Cardiac muscle cell (in vitro differentiated cells and primary cell): ENCODE measurements around the gene PPIE. TPM values are rescaled to one million over a fixed set of nuclear protein-coding genes. Genes with fewer than 3 reads are reported as not detected.
A peak's percentile ranks its signal among the peaks of the same experiment; 100 is the strongest.
"Not testable (repeated sequence)": the region's sequence is repeated elsewhere in the genome, so short reads cannot be mapped to it uniquely, and the experiment has no call there.

ENCODE experiments used
- DNase-seq, 2 donors: peaks; one replicate each; pipeline versions ENCODE4 v3.0.0 to v3.0.0-alpha.2; 2010 to 2017; ENCODE audit warnings: low read depth in 1 of 2, low spot score in 1 of 2
- H3K27ac ChIP-seq: fragments of 200-600 bp; sonication (generic); 2 replicates; pipeline ENCODE4 v1.5.1; 2016
- H3K27me3 ChIP-seq: fragments of 200-600 bp; sonication (generic); 2 replicates; pipeline ENCODE4 v1.6.0; 2016; ENCODE audit warnings: control low read depth
- H3K36me3 ChIP-seq: fragments of 200-600 bp; sonication (generic); 2 replicates; pipeline ENCODE4 v1.5.1; 2016; ENCODE audit warnings: control low read depth
- H3K4me1 ChIP-seq: fragments of 200-600 bp; sonication (generic); 2 replicates; pipeline ENCODE4 v1.8.1; 2017; ENCODE audit warnings: low read depth, mild to moderate bottlenecking, mixed run types
- H3K4me3 ChIP-seq: fragments of 200-600 bp; sonication (generic); 2 replicates; pipeline ENCODE4 v1.5.1; 2016; ENCODE audit warnings: mild to moderate bottlenecking
- H3K9me3 ChIP-seq: fragments of 200-600 bp; sonication (generic); 2 replicates; pipeline ENCODE4 v1.5.1; 2017; ENCODE audit warnings: low read depth, mild to moderate bottlenecking, control low read depth
- CTCF ChIP-seq: IDR thresholded peaks from 2 replicates; pipeline ENCODE4 v1.5.1; 2012; ENCODE audit warnings: low read depth, mild to moderate bottlenecking, low read length
- polyA plus RNA-seq: library from polyadenylated mRNA; unstranded; fragments of >200 nt; fragmentation: Nextera tagmentation; extraction: Ambion mirVana; gene quantifications from 2 replicates; pipeline ENCODE4 v1.2.1, GENCODE V29; 2016
- total RNA-seq: library from RNA; depleted of rRNA; stranded (reverse); fragments of >200 nt; gene quantifications from 2 replicates; pipeline ENCODE4 v1.2.3, GENCODE V29; 2016

The PPIE gene
- total and polyA plus RNA-seq, 2 experiments from 2014 or later: 38.7 to 68.3 TPM

GRCh38 chr1:39762550-39763540, 24.2 kb downstream of the PPIE start:
- no peak for DNase-seq
- H3K4me1 ChIP-seq: no peaks in the 10 kb centered on the region
- H3K27me3 ChIP-seq: no peaks in the 10 kb centered on the region
- no peaks in the 10 kb centered on the region for H3K9me3 ChIP-seq
- TF ChIP-seq CTCF: no peak
- H3K27ac ChIP-seq: no peak overlapping the region
- H3K4me3 ChIP-seq: no peak overlapping the region
- H3K36me3 ChIP-seq: no peaks in the 10 kb centered on the region

GRCh38 chr1:39763619-39764374, 25.1 kb downstream of the PPIE start:
- H3K4me3 ChIP-seq, H3K4me1 ChIP-seq, H3K27ac ChIP-seq, H3K36me3 ChIP-seq, H3K9me3 ChIP-seq, H3K27me3 ChIP-seq, DNase-seq: not testable (repeated sequence)

- not testable (repeated sequence) for H3K36me3 ChIP-seq, H3K27ac ChIP-seq, H3K27me3 ChIP-seq, DNase-seq, H3K4me3 ChIP-seq, H3K9me3 ChIP-seq, H3K4me1 ChIP-seq
Observed at GRCh38 chr1:39764512-39764911, 25.8 kb downstream of the PPIE start.

- H3K27ac ChIP-seq, H3K4me1 ChIP-seq, H3K9me3 ChIP-seq, H3K4me3 ChIP-seq, H3K36me3 ChIP-seq, DNase-seq: not testable (repeated sequence)
- H3K27me3 ChIP-seq: peaks cover 20% of the 10 kb centered on the region
Observed at GRCh38 chr1:39766466-39766865, 27.8 kb downstream of the PPIE start.

GRCh38 chr1:39769502-39769901, 30.8 kb downstream of the PPIE start:
- not testable (repeated sequence) for H3K4me1 ChIP-seq, H3K27ac ChIP-seq, DNase-seq, H3K4me3 ChIP-seq, H3K9me3 ChIP-seq, H3K36me3 ChIP-seq
- peaks cover 26% of the 10 kb centered on the region for H3K27me3 ChIP-seq

- not testable (repeated sequence) for H3K27ac ChIP-seq, H3K4me3 ChIP-seq, H3K9me3 ChIP-seq, H3K4me1 ChIP-seq, H3K36me3 ChIP-seq
- peaks cover 30% of the 10 kb centered on the region for H3K27me3 ChIP-seq
- DNase-seq: peak in 1 of 2 donors; percentile 9
Observed at GRCh38 chr1:39770100-39771021, 31.7 kb downstream of the PPIE start.

- H3K27me3 ChIP-seq: peaks cover 30% of the 10 kb centered on the region
- H3K4me1 ChIP-seq, H3K27ac ChIP-seq, H3K36me3 ChIP-seq, H3K9me3 ChIP-seq, DNase-seq, H3K4me3 ChIP-seq: not testable (repeated sequence)
Observed at GRCh38 chr1:39771022-39771532, 32.4 kb downstream of the PPIE start, which contains the start of gene OXCT2. TSS of gene OXCT2 (minus strand) at chr1:39771348. CDS start at chr1:39771255, 93 bp downstream.

- DNase-seq, H3K9me3 ChIP-seq, H3K4me3 ChIP-seq, H3K36me3 ChIP-seq, H3K27ac ChIP-seq, H3K4me1 ChIP-seq: not testable (repeated sequence)
- peaks cover 32% of the 10 kb centered on the region for H3K27me3 ChIP-seq
Observed at GRCh38 chr1:39773369-39773979, 34.8 kb downstream of the PPIE start.

- not testable (repeated sequence) for H3K9me3 ChIP-seq, H3K4me3 ChIP-seq, DNase-seq, H3K4me1 ChIP-seq, H3K36me3 ChIP-seq, H3K27ac ChIP-seq
- peaks cover 33% of the 10 kb centered on the region for H3K27me3 ChIP-seq
Observed at GRCh38 chr1:39775141-39775540, 36.5 kb downstream of the PPIE start.

- not testable (repeated sequence) for H3K9me3 ChIP-seq, H3K36me3 ChIP-seq, H3K4me1 ChIP-seq, DNase-seq, H3K4me3 ChIP-seq, H3K27ac ChIP-seq
- peaks cover 37% of the 10 kb centered on the region for H3K27me3 ChIP-seq
Observed at GRCh38 chr1:39775676-39776399, 37.2 kb downstream of the PPIE start.
